ENCODE measurements around the gene TMEM151B.

DNA sequence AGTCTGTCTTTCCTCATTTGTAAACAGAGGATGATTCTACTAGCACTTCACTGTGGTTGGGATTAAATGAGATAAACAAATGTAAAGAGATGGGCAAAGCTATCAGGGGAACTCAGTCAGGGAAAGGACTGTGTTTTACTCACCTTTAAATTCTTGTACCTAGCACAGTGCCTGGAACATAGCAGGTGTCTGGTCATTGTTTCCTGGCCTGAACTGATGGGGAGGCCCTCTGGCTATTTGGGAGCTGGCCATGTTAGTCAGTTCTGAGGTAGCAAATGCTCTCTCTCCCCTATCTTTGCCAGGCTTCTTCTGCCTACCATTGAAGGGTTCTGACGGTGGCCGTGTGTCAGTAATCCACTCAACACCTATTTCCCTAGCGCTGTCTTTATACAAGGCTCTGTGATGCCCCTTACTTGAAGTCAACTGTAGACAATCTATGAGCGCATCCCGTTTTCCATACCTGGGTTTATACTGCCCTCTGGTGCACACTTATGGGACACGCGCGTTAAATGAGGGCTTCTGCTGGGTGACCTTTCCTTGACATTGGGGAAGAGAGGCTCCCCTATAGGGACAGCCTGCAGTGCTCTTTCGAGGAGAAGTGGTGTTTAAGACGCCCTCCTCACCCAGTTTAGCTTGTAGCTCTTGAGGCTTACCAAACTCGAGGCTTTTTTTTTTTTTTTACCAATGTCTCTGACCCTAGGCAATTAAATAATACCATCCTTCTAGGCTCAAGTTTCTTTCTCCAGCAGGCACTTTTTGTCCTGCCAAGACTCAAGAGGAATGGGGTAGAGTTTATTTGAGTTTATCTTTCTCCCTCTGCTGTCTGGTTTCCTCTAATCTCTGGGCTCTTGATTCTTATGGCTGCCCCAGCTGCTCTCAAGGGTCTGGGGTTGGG lies 68.2 kb downstream of the TMEM151B start:
- TF ChIP-seq, protein P1, sequence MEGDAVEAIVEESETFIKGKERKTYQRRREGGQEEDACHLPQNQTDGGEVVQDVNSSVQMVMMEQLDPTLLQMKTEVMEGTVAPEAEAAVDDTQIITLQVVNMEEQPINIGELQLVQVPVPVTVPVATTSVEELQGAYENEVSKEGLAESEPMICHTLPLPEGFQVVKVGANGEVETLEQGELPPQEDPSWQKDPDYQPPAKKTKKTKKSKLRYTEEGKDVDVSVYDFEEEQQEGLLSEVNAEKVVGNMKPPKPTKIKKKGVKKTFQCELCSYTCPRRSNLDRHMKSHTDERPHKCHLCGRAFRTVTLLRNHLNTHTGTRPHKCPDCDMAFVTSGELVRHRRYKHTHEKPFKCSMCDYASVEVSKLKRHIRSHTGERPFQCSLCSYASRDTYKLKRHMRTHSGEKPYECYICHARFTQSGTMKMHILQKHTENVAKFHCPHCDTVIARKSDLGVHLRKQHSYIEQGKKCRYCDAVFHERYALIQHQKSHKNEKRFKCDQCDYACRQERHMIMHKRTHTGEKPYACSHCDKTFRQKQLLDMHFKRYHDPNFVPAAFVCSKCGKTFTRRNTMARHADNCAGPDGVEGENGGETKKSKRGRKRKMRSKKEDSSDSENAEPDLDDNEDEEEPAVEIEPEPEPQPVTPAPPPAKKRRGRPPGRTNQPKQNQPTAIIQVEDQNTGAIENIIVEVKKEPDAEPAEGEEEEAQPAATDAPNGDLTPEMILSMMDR (conservative IDR thresholded peaks at IDR 0.05; ENCODE audit: low read length): peak; percentile 85
- TF ChIP-seq EZH2phosphoT487 (IDR thresholded peaks at IDR 0.05; ENCODE audit: borderline replicate concordance): no peak

All from Loucy (cell line).